ENCODE data around the gene ACSM5. TPM values are rescaled to one million over a fixed set of nuclear protein-coding genes. Genes with fewer than 3 reads are reported as not detected.
"Not testable (repeated sequence)": the region's sequence is repeated elsewhere in the genome, so short reads cannot be mapped to it uniquely, and the experiment has no call there.

ACSM5 gene
- polyA plus RNA-seq, 1 donor (not counting 4 experiments of a cell fraction or from before 2014, with no cell fraction given), result not detected

DNA sequence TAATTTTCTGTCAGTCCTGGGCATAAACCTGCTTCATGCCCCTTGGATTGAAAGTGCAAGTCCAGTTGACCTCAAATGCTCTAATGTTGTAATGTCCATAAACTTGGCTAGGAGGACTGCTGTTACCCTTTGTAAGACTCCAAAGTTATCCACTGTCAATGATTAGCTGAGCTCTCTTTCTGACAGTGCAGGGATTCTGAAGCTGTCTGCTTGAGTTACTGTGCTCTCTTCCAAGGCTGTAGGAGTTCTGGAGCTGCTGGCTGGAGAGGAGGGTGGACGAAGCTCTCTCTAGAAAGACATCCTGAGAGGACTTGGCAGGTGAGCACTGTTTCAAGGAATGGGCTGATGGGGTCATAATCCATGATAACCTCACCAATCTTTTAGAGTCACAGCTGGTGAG is 42.0 kb downstream of the ACSM5 start, which contains the start of gene ACSM2A:
ACSM2A (plus strand) TSS at position 158 of the 400 bp plus-strand sequence. CDS start 8,594 bp downstream, outside the sequence.
- H3K4me1 ChIP-seq (ENCODE audit: control insufficient read depth, extremely low read depth, insufficient read depth, low read length); H3K79me2 ChIP-seq (ENCODE audit: control insufficient read depth, insufficient read depth, low read length); H3K9me1 ChIP-seq (ENCODE audit: control insufficient read depth, extremely low read depth, insufficient read depth, low read length); dilution Hi-C loops (cut with MboI; ENCODE audit: extremely low pct_ligation_motif_present, low sequenced_read_pairs); H2AFZ ChIP-seq (ENCODE audit: control insufficient read depth, low read length); H4K20me1 ChIP-seq (ENCODE audit: control insufficient read depth, extremely low read depth, insufficient read depth, low read length); H3K9me3 ChIP-seq (ENCODE audit: control insufficient read depth, low read depth, low read length); H3K27me3 ChIP-seq (ENCODE audit: control insufficient read depth, extremely low read depth, insufficient read depth, low read length); H3K4me3 ChIP-seq (ENCODE audit: control insufficient read depth in 2 of 3, extremely low read depth in 1 of 3, insufficient read depth in 2 of 3, low read depth in 1 of 3, low read length in 3 of 3); H3K9ac ChIP-seq (ENCODE audit: control insufficient read depth, extremely low read depth, insufficient read depth, low read length); FAIRE-seq; H3K27ac ChIP-seq (ENCODE audit: control insufficient read depth, insufficient read depth, low read length); DNase-seq (ENCODE audit: low read depth, low spot score); H3K4me2 ChIP-seq (ENCODE audit: control insufficient read depth, extremely low read depth, insufficient read depth, low read depth, low read length); H3K36me3 ChIP-seq (ENCODE audit: control insufficient read depth in 2 of 2, extremely low read depth in 1 of 2, insufficient read depth in 2 of 2, low read length in 2 of 2): not testable (repeated sequence)

DNA sequence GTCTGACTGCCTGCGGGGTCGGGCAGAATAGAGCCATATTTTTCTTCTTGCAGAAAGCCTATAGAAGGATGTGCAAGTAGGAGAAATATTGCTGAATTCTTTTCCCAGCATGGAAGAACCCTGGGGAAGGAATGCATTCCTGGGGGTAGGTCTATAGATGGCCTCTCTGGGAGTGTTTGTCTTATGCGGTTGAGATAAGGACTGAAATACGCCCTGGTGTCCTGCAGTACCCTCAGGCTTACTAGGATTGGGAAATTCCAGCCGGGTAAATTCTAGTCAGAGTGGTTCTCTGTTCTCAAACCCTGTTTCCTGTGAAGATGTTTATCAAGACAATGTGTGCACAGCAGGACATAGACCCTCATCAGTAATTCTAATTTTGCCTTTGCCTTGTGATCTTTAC is 44.3 kb downstream of the ACSM5 start:
- H3K36me3 ChIP-seq (ENCODE audit: control insufficient read depth in 2 of 2, extremely low read depth in 1 of 2, insufficient read depth in 2 of 2, low read length in 2 of 2); H3K9me1 ChIP-seq (ENCODE audit: control insufficient read depth, extremely low read depth, insufficient read depth, low read length); H2AFZ ChIP-seq (ENCODE audit: control insufficient read depth, low read length); H3K9me3 ChIP-seq (ENCODE audit: control insufficient read depth, low read depth, low read length); H4K20me1 ChIP-seq (ENCODE audit: control insufficient read depth, extremely low read depth, insufficient read depth, low read length); H3K79me2 ChIP-seq (ENCODE audit: control insufficient read depth, insufficient read depth, low read length); H3K4me1 ChIP-seq (ENCODE audit: control insufficient read depth, extremely low read depth, insufficient read depth, low read length); H3K4me3 ChIP-seq (ENCODE audit: control insufficient read depth in 2 of 3, extremely low read depth in 1 of 3, insufficient read depth in 2 of 3, low read depth in 1 of 3, low read length in 3 of 3); FAIRE-seq; DNase-seq (ENCODE audit: low read depth, low spot score); H3K4me2 ChIP-seq (ENCODE audit: control insufficient read depth, extremely low read depth, insufficient read depth, low read depth, low read length); H3K9ac ChIP-seq (ENCODE audit: control insufficient read depth, extremely low read depth, insufficient read depth, low read length); H3K27me3 ChIP-seq (ENCODE audit: control insufficient read depth, extremely low read depth, insufficient read depth, low read length); H3K27ac ChIP-seq (ENCODE audit: control insufficient read depth, insufficient read depth, low read length); dilution Hi-C loops (cut with MboI; ENCODE audit: extremely low pct_ligation_motif_present, low sequenced_read_pairs): not testable (repeated sequence)

DNA sequence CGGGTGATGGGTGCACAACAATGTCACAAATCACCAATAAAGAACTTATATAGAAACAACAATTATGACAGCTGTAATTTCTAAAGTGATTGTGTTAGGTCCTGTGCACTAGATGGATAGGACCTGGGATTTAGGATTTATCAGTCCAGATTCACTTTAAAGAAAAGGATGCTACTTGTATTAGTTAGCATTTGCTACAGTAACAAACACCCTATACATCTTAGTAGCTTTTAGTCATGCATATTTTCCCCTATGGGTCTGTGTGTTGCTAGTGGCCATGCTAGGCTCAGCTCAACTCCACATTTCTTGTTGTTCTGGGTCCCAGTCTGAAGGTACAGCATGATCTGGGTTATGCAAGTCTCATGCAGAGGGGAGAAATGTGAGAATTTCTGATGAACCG is 49.9 kb downstream of the ACSM5 start:
- H3K9me1 ChIP-seq (ENCODE audit: control insufficient read depth, extremely low read depth, insufficient read depth, low read length); H3K36me3 ChIP-seq (ENCODE audit: control insufficient read depth in 2 of 2, extremely low read depth in 1 of 2, insufficient read depth in 2 of 2, low read length in 2 of 2); FAIRE-seq; H2AFZ ChIP-seq (ENCODE audit: control insufficient read depth, low read length); H3K9me3 ChIP-seq (ENCODE audit: control insufficient read depth, low read depth, low read length); H3K9ac ChIP-seq (ENCODE audit: control insufficient read depth, extremely low read depth, insufficient read depth, low read length); H3K4me1 ChIP-seq (ENCODE audit: control insufficient read depth, extremely low read depth, insufficient read depth, low read length); H3K27me3 ChIP-seq (ENCODE audit: control insufficient read depth, extremely low read depth, insufficient read depth, low read length); H3K79me2 ChIP-seq (ENCODE audit: control insufficient read depth, insufficient read depth, low read length); DNase-seq (ENCODE audit: low read depth, low spot score); dilution Hi-C loops (cut with MboI; ENCODE audit: extremely low pct_ligation_motif_present, low sequenced_read_pairs); H3K27ac ChIP-seq (ENCODE audit: control insufficient read depth, insufficient read depth, low read length); H4K20me1 ChIP-seq (ENCODE audit: control insufficient read depth, extremely low read depth, insufficient read depth, low read length); H3K4me3 ChIP-seq (ENCODE audit: control insufficient read depth in 2 of 3, extremely low read depth in 1 of 3, insufficient read depth in 2 of 3, low read depth in 1 of 3, low read length in 3 of 3); H3K4me2 ChIP-seq (ENCODE audit: control insufficient read depth, extremely low read depth, insufficient read depth, low read depth, low read length): not testable (repeated sequence)

DNA sequence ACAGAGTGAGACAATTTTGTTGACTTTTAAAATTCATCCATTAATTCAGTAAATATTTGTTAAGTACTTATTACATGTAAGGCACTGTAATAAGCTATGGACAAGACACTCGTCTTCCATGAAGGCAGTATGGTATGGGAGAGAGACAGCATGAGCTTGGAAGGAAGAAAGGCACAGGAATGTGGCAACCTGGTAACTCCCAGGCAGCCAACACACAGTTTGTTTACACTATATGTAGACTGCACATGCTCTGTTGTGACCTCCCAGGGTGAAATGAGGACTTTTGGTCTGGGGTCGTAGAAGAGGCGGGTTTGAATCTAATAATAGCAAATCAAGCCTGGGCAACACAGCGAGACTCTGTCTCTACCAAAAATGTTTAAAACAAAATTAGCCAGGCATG is 51.0 kb downstream of the ACSM5 start:
- H3K36me3 ChIP-seq (ENCODE audit: control insufficient read depth in 2 of 2, extremely low read depth in 1 of 2, insufficient read depth in 2 of 2, low read length in 2 of 2); H2AFZ ChIP-seq (ENCODE audit: control insufficient read depth, low read length); H3K79me2 ChIP-seq (ENCODE audit: control insufficient read depth, insufficient read depth, low read length); H4K20me1 ChIP-seq (ENCODE audit: control insufficient read depth, extremely low read depth, insufficient read depth, low read length); H3K27me3 ChIP-seq (ENCODE audit: control insufficient read depth, extremely low read depth, insufficient read depth, low read length); H3K9ac ChIP-seq (ENCODE audit: control insufficient read depth, extremely low read depth, insufficient read depth, low read length); H3K4me1 ChIP-seq (ENCODE audit: control insufficient read depth, extremely low read depth, insufficient read depth, low read length); H3K4me2 ChIP-seq (ENCODE audit: control insufficient read depth, extremely low read depth, insufficient read depth, low read depth, low read length); H3K27ac ChIP-seq (ENCODE audit: control insufficient read depth, insufficient read depth, low read length); dilution Hi-C loops (cut with MboI; ENCODE audit: extremely low pct_ligation_motif_present, low sequenced_read_pairs); DNase-seq (ENCODE audit: low read depth, low spot score); H3K4me3 ChIP-seq (ENCODE audit: control insufficient read depth in 2 of 3, extremely low read depth in 1 of 3, insufficient read depth in 2 of 3, low read depth in 1 of 3, low read length in 3 of 3); FAIRE-seq; H3K9me3 ChIP-seq (ENCODE audit: control insufficient read depth, low read depth, low read length); H3K9me1 ChIP-seq (ENCODE audit: control insufficient read depth, extremely low read depth, insufficient read depth, low read length): not testable (repeated sequence)

DNA sequence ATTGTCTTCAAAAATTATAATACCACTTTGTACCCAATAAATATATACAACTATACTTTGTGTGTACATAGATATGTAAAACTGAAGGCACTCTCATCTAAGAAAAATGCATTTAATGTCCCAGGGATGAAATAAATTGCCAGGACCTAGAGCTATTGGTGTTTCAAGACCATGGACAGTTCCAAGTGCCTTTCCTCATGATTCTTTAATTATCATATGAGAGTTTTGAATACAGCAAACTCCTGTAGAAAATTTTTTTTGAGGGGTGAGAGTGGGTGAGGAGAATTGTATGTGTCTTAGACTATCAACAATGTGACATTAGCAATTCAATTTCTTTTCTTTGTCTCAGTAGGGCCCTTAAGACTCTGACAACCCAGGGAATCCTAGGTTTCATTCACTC is 59.6 kb downstream of the ACSM5 start:
- H3K79me2 ChIP-seq (ENCODE audit: control insufficient read depth, insufficient read depth, low read length); H2AFZ ChIP-seq (ENCODE audit: control insufficient read depth, low read length); H4K20me1 ChIP-seq (ENCODE audit: control insufficient read depth, extremely low read depth, insufficient read depth, low read length); H3K9me3 ChIP-seq (ENCODE audit: control insufficient read depth, low read depth, low read length); DNase-seq (ENCODE audit: low read depth, low spot score); H3K27ac ChIP-seq (ENCODE audit: control insufficient read depth, insufficient read depth, low read length); H3K36me3 ChIP-seq (ENCODE audit: control insufficient read depth in 2 of 2, extremely low read depth in 1 of 2, insufficient read depth in 2 of 2, low read length in 2 of 2); H3K27me3 ChIP-seq (ENCODE audit: control insufficient read depth, extremely low read depth, insufficient read depth, low read length); H3K9me1 ChIP-seq (ENCODE audit: control insufficient read depth, extremely low read depth, insufficient read depth, low read length); dilution Hi-C loops (cut with MboI; ENCODE audit: extremely low pct_ligation_motif_present, low sequenced_read_pairs); H3K9ac ChIP-seq (ENCODE audit: control insufficient read depth, extremely low read depth, insufficient read depth, low read length); H3K4me1 ChIP-seq (ENCODE audit: control insufficient read depth, extremely low read depth, insufficient read depth, low read length); H3K4me3 ChIP-seq (ENCODE audit: control insufficient read depth in 2 of 3, extremely low read depth in 1 of 3, insufficient read depth in 2 of 3, low read depth in 1 of 3, low read length in 3 of 3); FAIRE-seq; H3K4me2 ChIP-seq (ENCODE audit: control insufficient read depth, extremely low read depth, insufficient read depth, low read depth, low read length): not testable (repeated sequence)

Measured in keratinocyte (primary cell).